SU-DHL-6 (cell line): ENCODE measurements around the gene VPS35L.

Experiments
- H2AFZ ChIP-seq: fragments of 200-600 bp; sonication (generic); 2 replicates; pipeline ENCODE4 v1.6.1; 2014; ENCODE audit warnings: low read depth, mild to moderate bottlenecking, moderate library complexity, mixed read lengths, antibody characterized with exemption, low read length; ENCODE audit not compliant: severe bottlenecking
- H3F3A ChIP-seq: fragments of 200-600 bp; shearing (Covaris generic); 2 replicates; pipeline ENCODE4 v1.6.0; 2016; ENCODE audit warnings: antibody characterized with exemption, mild to moderate bottlenecking; ENCODE audit not compliant: insufficient read depth
- H3K27ac ChIP-seq: fragments of 200-600 bp; sonication (generic); 2 replicates; pipeline ENCODE4 v1.5.1; 2016; ENCODE audit warnings: low read depth, mild to moderate bottlenecking, low read length, moderate library complexity, mixed read lengths
- H3K27me3 ChIP-seq: fragments of 200-600 bp; sonication (generic), shearing (Covaris generic); 2 replicates; pipeline ENCODE4 v1.6.0; 2014; ENCODE audit warnings: mild to moderate bottlenecking, low read length
- H3K36me3 ChIP-seq: fragments of 200-600 bp; sonication (generic); 2 replicates; pipeline ENCODE4 v1.6.1; 2014; ENCODE audit warnings: mild to moderate bottlenecking, low read length, mixed read lengths
- H3K4me2 ChIP-seq: fragments of 300-600, 200-600 bp; shearing (Covaris generic), sonication (generic); 2 replicates; pipeline ENCODE4 v1.6.0; 2014; ENCODE audit warnings: low read length, low read depth, mild to moderate bottlenecking; ENCODE audit not compliant: poor library complexity, severe bottlenecking
- H3K4me3 ChIP-seq: fragments of 200-600 bp; sonication (generic); 2 replicates; pipeline ENCODE4 v1.5.1; 2014; ENCODE audit warnings: antibody characterized with exemption, low read length, mild to moderate bottlenecking, mixed read lengths; ENCODE audit not compliant: insufficient read depth, poor library complexity, severe bottlenecking
- H3K79me2 ChIP-seq: fragments of 200-600 bp; sonication (generic); 2 replicates; pipeline ENCODE4 v1.6.1; 2014; ENCODE audit warnings: mild to moderate bottlenecking, low read length, moderate library complexity; ENCODE audit not compliant: insufficient read depth
- H3K9ac ChIP-seq: fragments of 200-600 bp; sonication (generic); 2 replicates; pipeline ENCODE4 v1.7.0; 2014; ENCODE audit warnings: mild to moderate bottlenecking, low read length
- H3K9me2 ChIP-seq: fragments of 200-600 bp; sonication (generic); replicated peaks from 2 replicates; pipeline ENCODE4 v1.6.1; 2014; ENCODE audit warnings: low read length; ENCODE audit not compliant: insufficient read depth
- H3K9me3 ChIP-seq: fragments of 200-600 bp; sonication (generic); 2 replicates; pipeline ENCODE4 v1.6.1; 2014; ENCODE audit warnings: low read length, mixed read lengths; ENCODE audit not compliant: insufficient read depth
- H4K20me1 ChIP-seq: fragments of 200-600 bp; sonication (generic); 2 replicates; pipeline ENCODE4 v1.6.1; 2014; ENCODE audit warnings: low read depth, mild to moderate bottlenecking, antibody characterized with exemption, low read length, moderate library complexity, mixed read lengths
- EZH2phosphoT487 ChIP-seq: fragments of 200-600 bp; sonication (generic), shearing (Covaris generic); conservative IDR thresholded peaks from 2 replicates; pipeline ENCODE4 v1.6.1; 2018; ENCODE audit warnings: mild to moderate bottlenecking, antibody characterized with exemption, low read length, moderate library complexity, mixed read lengths
- TF ChIP-seq, protein P1 (sequence below): fragments of 200-600 bp; sonication (generic); IDR thresholded peaks from one replicate; pipeline ENCODE4 v1.5.1; 2017; ENCODE audit warnings: antibody characterized with exemption, mild to moderate bottlenecking, low read length, moderate library complexity; ENCODE audit not compliant: insufficient read depth, poor library complexity, severe bottlenecking

The VPS35L gene

DNA sequence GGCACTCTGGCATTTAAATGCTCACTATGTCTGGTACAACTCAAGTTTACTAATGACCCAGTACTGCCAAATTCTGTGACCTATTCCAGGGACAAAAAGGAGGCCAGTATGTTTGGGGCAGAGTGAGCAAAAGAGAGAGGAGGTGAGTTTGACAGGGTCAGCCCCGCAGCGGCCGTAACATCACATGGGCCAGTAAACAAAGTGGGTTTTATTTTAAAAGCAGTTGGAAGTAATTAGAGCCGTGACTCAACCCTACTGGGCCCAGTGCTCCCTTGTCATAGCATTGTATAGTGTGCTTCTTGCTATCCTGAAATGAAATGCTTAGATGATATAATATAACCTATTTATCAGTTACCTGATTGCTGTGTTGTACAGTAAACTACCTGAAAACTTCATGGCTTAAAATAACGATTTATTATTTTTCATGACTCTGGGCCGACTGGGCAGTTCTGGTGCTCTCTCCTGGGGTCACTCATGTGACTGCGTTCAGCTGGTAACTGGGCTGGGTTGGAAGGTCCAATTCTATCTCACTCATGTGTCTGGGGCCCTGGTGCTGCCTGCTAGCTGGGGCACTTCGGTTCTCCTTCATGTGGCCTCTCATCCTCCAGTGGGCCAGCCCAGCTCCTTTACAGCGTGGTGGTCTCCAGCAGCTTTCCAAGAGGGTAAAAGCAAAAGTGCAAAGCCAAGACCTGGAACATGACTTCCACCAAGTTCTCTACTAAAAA lies 189.9 kb downstream of the VPS35L start:
- Histone ChIP-seq H4K20me1 (no peaks in the 10 kb centered on the region), H3F3A (no peaks in the 10 kb centered on the region), H3K79me2 (no peaks in the 10 kb centered on the region), H3K9me2 (no peaks in the 10 kb centered on the region), H2AFZ (no peak overlapping the region), H3K36me3 (no peaks in the 10 kb centered on the region), H3K9ac (no peak overlapping the region), H3K4me2 (no peak overlapping the region), H3K9me3 (no peaks in the 10 kb centered on the region), H3K4me3 (no peak overlapping the region), H3K27me3 (no peaks in the 10 kb centered on the region), H3K27ac (no peak overlapping the region)
- TF ChIP-seq, protein P1, sequence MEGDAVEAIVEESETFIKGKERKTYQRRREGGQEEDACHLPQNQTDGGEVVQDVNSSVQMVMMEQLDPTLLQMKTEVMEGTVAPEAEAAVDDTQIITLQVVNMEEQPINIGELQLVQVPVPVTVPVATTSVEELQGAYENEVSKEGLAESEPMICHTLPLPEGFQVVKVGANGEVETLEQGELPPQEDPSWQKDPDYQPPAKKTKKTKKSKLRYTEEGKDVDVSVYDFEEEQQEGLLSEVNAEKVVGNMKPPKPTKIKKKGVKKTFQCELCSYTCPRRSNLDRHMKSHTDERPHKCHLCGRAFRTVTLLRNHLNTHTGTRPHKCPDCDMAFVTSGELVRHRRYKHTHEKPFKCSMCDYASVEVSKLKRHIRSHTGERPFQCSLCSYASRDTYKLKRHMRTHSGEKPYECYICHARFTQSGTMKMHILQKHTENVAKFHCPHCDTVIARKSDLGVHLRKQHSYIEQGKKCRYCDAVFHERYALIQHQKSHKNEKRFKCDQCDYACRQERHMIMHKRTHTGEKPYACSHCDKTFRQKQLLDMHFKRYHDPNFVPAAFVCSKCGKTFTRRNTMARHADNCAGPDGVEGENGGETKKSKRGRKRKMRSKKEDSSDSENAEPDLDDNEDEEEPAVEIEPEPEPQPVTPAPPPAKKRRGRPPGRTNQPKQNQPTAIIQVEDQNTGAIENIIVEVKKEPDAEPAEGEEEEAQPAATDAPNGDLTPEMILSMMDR, result no peak
- no peak for TF ChIP-seq EZH2phosphoT487

DNA sequence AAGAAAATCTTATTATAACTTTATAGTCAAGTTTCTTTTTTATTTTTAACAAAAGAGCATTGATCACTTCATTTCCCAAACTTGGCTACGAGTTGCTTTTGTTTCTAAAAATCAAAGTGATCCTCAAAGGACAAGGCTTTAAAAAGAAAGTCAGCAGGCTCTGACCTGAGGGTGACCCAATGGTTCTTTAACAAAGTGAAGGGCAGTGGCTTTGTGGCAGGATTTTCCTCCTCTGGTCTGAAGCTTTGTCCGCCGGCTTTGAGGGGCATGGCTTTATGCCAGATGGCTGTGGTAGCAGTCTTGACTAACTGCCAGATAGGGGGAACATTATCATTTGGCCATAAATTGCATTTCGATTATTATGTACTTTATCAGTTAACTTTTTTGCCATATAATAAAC lies 191.1 kb downstream of the VPS35L start:
- no peaks in the 10 kb centered on the region for H4K20me1 ChIP-seq
- H3K4me3 ChIP-seq, result no peak overlapping the region
- H3K36me3 ChIP-seq, result no peaks in the 10 kb centered on the region
- H3K4me2 ChIP-seq, result no peak overlapping the region
- no peaks in the 10 kb centered on the region for H3K9me2 ChIP-seq
- TF ChIP-seq, protein P1, result no peak
- TF ChIP-seq EZH2phosphoT487, result no peak
- H3F3A ChIP-seq, result no peaks in the 10 kb centered on the region
- no peak overlapping the region for H2AFZ ChIP-seq
- no peaks in the 10 kb centered on the region for H3K79me2 ChIP-seq
- H3K9me3 ChIP-seq, result no peaks in the 10 kb centered on the region
- H3K27me3 ChIP-seq, result no peaks in the 10 kb centered on the region
- no peak overlapping the region for H3K9ac ChIP-seq
- no peak overlapping the region for H3K27ac ChIP-seq

DNA sequence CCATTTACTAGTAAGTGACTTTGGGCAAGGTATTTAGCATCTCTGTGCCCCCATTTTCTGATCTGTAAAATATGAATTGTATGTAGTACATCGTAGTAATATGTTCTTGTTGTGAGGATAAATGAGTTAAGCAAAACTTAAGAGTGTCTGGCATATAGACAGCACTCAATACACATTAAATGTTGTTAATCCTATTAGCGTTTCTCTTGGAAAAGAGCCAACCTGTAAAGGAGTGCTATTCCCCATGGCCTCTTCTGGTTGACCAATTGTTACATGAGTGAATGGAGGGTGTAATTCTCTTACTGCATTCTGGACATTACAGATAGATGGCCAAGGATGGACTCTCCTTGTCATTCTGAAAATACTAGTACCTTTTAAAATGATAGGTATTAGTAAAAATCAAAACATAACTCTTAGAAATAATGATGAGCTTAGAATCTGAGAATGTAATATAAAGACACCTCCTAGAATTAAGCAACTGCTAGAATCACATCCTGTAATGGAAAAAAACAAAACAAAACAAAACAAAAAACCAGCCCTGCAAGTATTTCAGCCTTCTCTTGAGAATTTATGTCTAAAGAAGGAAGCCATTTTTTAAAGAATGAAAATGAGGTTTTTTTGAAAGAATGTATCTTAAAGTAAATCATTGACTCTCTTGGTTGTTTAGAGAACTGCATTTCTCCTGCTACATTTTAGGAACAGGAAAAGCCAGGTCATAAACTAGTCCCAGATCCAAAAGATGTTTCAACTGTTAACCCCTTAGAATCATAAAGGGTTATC lies 193.1 kb downstream of the VPS35L start:
- H3K4me3 ChIP-seq, result no peak overlapping the region
- no peak for TF ChIP-seq EZH2phosphoT487
- TF ChIP-seq, protein P1, result no peak
- no peaks in the 10 kb centered on the region for H3F3A ChIP-seq
- no peaks in the 10 kb centered on the region for H3K9me2 ChIP-seq
- no peaks in the 10 kb centered on the region for H4K20me1 ChIP-seq
- H3K36me3 ChIP-seq, result no peaks in the 10 kb centered on the region
- no peak overlapping the region for H3K9ac ChIP-seq
- no peaks in the 10 kb centered on the region for H3K27me3 ChIP-seq
- H3K9me3 ChIP-seq, result no peaks in the 10 kb centered on the region
- no peak overlapping the region for H3K27ac ChIP-seq
- H3K79me2 ChIP-seq, result no peaks in the 10 kb centered on the region
- H2AFZ ChIP-seq, result no peak overlapping the region
- H3K4me2 ChIP-seq, result no peak overlapping the region
